Mesendoderm (in vitro differentiated cells): ENCODE results near the gene TBC1D24.

Experiments used
- DNase-seq: peaks from one replicate; pipeline ENCODE4 v3.0.0; 2013
- H2AK5ac ChIP-seq: 2 replicates; pipeline ENCODE4 v1.6.1; 2013; ENCODE audit warnings: low read length, inconsistent platforms
- H2BK120ac ChIP-seq: 2 replicates; pipeline ENCODE4 v1.6.1; 2013; ENCODE audit warnings: low read depth, mild to moderate bottlenecking, low read length, moderate library complexity, mixed read lengths
- H2BK15ac ChIP-seq: replicated peaks from 2 replicates; pipeline ENCODE4 v1.6.1; 2013; ENCODE audit warnings: low read depth, mild to moderate bottlenecking, moderate library complexity
- H2BK5ac ChIP-seq: 2 replicates; pipeline ENCODE4 v1.6.1; 2013; ENCODE audit warnings: low read length, inconsistent platforms
- H3K18ac ChIP-seq: 2 replicates; pipeline ENCODE4 v1.6.1; 2013; ENCODE audit warnings: mild to moderate bottlenecking, low read length, mixed read lengths
- H3K23ac ChIP-seq: one replicate; pipeline ENCODE4 v1.6.1; 2013; ENCODE audit warnings: low read length
- H3K27ac ChIP-seq: 2 replicates; pipeline ENCODE4 v1.5.1; 2013; ENCODE audit warnings: low read depth, mild to moderate bottlenecking, inconsistent platforms, low read length, moderate library complexity
- H3K27me3 ChIP-seq: 2 replicates; pipeline ENCODE4 v1.6.1; 2013; ENCODE audit warnings: low read length, control low read depth, mild to moderate bottlenecking, inconsistent platforms; ENCODE audit not compliant: insufficient read depth, poor library complexity
- H3K36me3 ChIP-seq: 2 replicates; pipeline ENCODE4 v1.6.1; 2013; ENCODE audit warnings: low read length, inconsistent platforms; ENCODE audit not compliant: control insufficient read depth, insufficient read depth
- H3K4ac ChIP-seq: one replicate; pipeline ENCODE4 v1.6.1; 2013; ENCODE audit warnings: low read depth, mild to moderate bottlenecking, low read length, moderate library complexity
- H3K4me1 ChIP-seq: 2 replicates; pipeline ENCODE4 v1.6.1; 2013; ENCODE audit warnings: low read depth, low read length, inconsistent platforms; ENCODE audit not compliant: control insufficient read depth
- H3K4me2 ChIP-seq: 2 replicates; pipeline ENCODE4 v1.6.1; 2013; ENCODE audit warnings: low read length
- H3K4me3 ChIP-seq: 2 replicates; pipeline ENCODE4 v1.5.1; 2013; ENCODE audit warnings: mild to moderate bottlenecking, low read length
- H3K56ac ChIP-seq: one replicate; pipeline ENCODE4 v1.6.1; 2013; ENCODE audit warnings: low read length
- H3K79me1 ChIP-seq: 2 replicates; pipeline ENCODE4 v1.6.1; 2013; ENCODE audit warnings: low read length, inconsistent platforms
- H3K79me2 ChIP-seq: 2 replicates; pipeline ENCODE4 v1.6.1; 2013; ENCODE audit warnings: mild to moderate bottlenecking, low read length; ENCODE audit not compliant: control insufficient read depth, insufficient read depth
- H3K9ac ChIP-seq: 2 replicates; pipeline ENCODE4 v1.6.1; 2013; ENCODE audit warnings: low read length, inconsistent platforms
- H4K5ac ChIP-seq: one replicate; pipeline ENCODE4 v1.6.1; 2013; ENCODE audit warnings: low read length
- H4K8ac ChIP-seq: one replicate; pipeline ENCODE4 v1.6.1; 2013; ENCODE audit warnings: low read depth, mild to moderate bottlenecking, control low read depth, low read length, moderate library complexity
- WGBS: extraction: QIAGEN DNeasy Blood & Tissue Kit; methylation state at CpG from one replicate; pipeline ENCODE4 v1.1.7; 2013; ENCODE audit warnings: low lambda C conversion rate, missing lambda C conversion rate; ENCODE audit not compliant: insufficient coverage; ENCODE audit errors: extremely low coverage; 5-methylcytosine and 5-hydroxymethylcytosine counted together

The TBC1D24 gene

GRCh38 chr16:2471016-2471652 is 3.8 kb upstream of the TBC1D24 start, which contains the start of gene NTN3:
NTN3 (plus strand) TSS chr16:2471297; CDS start chr16:2471702, 405 bp downstream.
- H3K79me2 ChIP-seq = no peaks in the 10 kb centered on the region
- peak; percentile 43 for DNase-seq
- H3K4me2 ChIP-seq = peak within 1 kb of the TSS; percentile 9
- WGBS = no CpG with 5 or more reads among the region's 59 CpGs
- no peak within 1 kb of the TSS for H3K4ac ChIP-seq
- H4K5ac ChIP-seq = no peak within 1 kb of the TSS
- no peak within 1 kb of the TSS for H2BK120ac ChIP-seq
- no peaks in the 10 kb centered on the region for H3K79me1 ChIP-seq
- no peak within 1 kb of the TSS for H3K27ac ChIP-seq
- no peak within 1 kb of the TSS for H3K18ac ChIP-seq
- H2BK5ac ChIP-seq = no peak within 1 kb of the TSS
- no peak within 1 kb of the TSS for H4K8ac ChIP-seq
- no peak within 1 kb of the TSS for H2BK15ac ChIP-seq
- no peak within 1 kb of the TSS for H3K4me3 ChIP-seq
- H2AK5ac ChIP-seq = no peak within 1 kb of the TSS
- H3K56ac ChIP-seq = peak within 1 kb of the TSS; percentile 25
- no peak within 1 kb of the TSS for H3K23ac ChIP-seq
- H3K36me3 ChIP-seq = no peaks in the 10 kb centered on the region
- no peak within 1 kb of the TSS for H3K9ac ChIP-seq
- no peaks in the 10 kb centered on the region for H3K4me1 ChIP-seq
- peaks cover 9% of the 10 kb centered on the region for H3K27me3 ChIP-seq

- no peak for DNase-seq
- H2BK120ac ChIP-seq = no peak overlapping the region
- H3K4me1 ChIP-seq = no peaks in the 10 kb centered on the region
- H2AK5ac ChIP-seq = no peak overlapping the region
- no peak overlapping the region for H3K18ac ChIP-seq
- no peak overlapping the region for H3K4me2 ChIP-seq
- H2BK15ac ChIP-seq = no peak overlapping the region
- H2BK5ac ChIP-seq = no peak overlapping the region
- no peaks in the 10 kb centered on the region for H3K36me3 ChIP-seq
- no peak overlapping the region for H3K27ac ChIP-seq
- no peak overlapping the region for H4K8ac ChIP-seq
- no peak overlapping the region for H3K4me3 ChIP-seq
- H3K56ac ChIP-seq = peak overlapping the region; percentile 25
- H3K27me3 ChIP-seq = peaks cover 9% of the 10 kb centered on the region
- no CpG with 5 or more reads among the region's 61 CpGs for WGBS
- H3K79me2 ChIP-seq = no peaks in the 10 kb centered on the region
- H3K4ac ChIP-seq = no peak overlapping the region
- H3K23ac ChIP-seq = no peak overlapping the region
- H3K79me1 ChIP-seq = no peaks in the 10 kb centered on the region
- no peak overlapping the region for H4K5ac ChIP-seq
- H3K9ac ChIP-seq = no peak overlapping the region
Measured at GRCh38 chr16:2471653-2472487, 3.1 kb upstream of the TBC1D24 start.

- no peak overlapping the region for H2BK15ac ChIP-seq
- no peak overlapping the region for H3K4ac ChIP-seq
- H3K9ac ChIP-seq = no peak overlapping the region
- no peak overlapping the region for H3K56ac ChIP-seq
- H3K36me3 ChIP-seq = no peaks in the 10 kb centered on the region
- H3K4me1 ChIP-seq = no peaks in the 10 kb centered on the region
- H3K23ac ChIP-seq = no peak overlapping the region
- no peaks in the 10 kb centered on the region for H3K79me2 ChIP-seq
- no peak overlapping the region for H2BK5ac ChIP-seq
- no peak overlapping the region for H3K27ac ChIP-seq
- H4K5ac ChIP-seq = no peak overlapping the region
- no peak overlapping the region for H2BK120ac ChIP-seq
- WGBS = no CpG with 5 or more reads among the region's 27 CpGs
- H4K8ac ChIP-seq = no peak overlapping the region
- no peak overlapping the region for H3K4me3 ChIP-seq
- no peak overlapping the region for H3K18ac ChIP-seq
- no peak overlapping the region for H2AK5ac ChIP-seq
- H3K27me3 ChIP-seq = peaks cover 9% of the 10 kb centered on the region
- DNase-seq = no peak
- H3K4me2 ChIP-seq = no peak overlapping the region
- H3K79me1 ChIP-seq = no peaks in the 10 kb centered on the region
Measured at GRCh38 chr16:2472488-2472864, 2.5 kb upstream of the TBC1D24 start.

GRCh38 chr16:2472885-2473445 is 2.0 kb upstream of the TBC1D24 start:
- WGBS = no CpG with 5 or more reads among the region's 14 CpGs
- no peak overlapping the region for H3K18ac ChIP-seq
- H3K4ac ChIP-seq = no peak overlapping the region
- no peak for DNase-seq
- no peaks in the 10 kb centered on the region for H3K4me1 ChIP-seq
- H3K36me3 ChIP-seq = no peaks in the 10 kb centered on the region
- H2BK5ac ChIP-seq = no peak overlapping the region
- H3K9ac ChIP-seq = no peak overlapping the region
- H3K79me1 ChIP-seq = no peaks in the 10 kb centered on the region
- H4K8ac ChIP-seq = no peak overlapping the region
- no peak overlapping the region for H4K5ac ChIP-seq
- no peaks in the 10 kb centered on the region for H3K79me2 ChIP-seq
- H3K4me3 ChIP-seq = no peak overlapping the region
- no peak overlapping the region for H3K56ac ChIP-seq
- H2AK5ac ChIP-seq = no peak overlapping the region
- H3K27me3 ChIP-seq = peaks cover 9% of the 10 kb centered on the region
- H3K23ac ChIP-seq = no peak overlapping the region
- no peak overlapping the region for H2BK120ac ChIP-seq
- no peak overlapping the region for H3K27ac ChIP-seq
- H2BK15ac ChIP-seq = no peak overlapping the region
- H3K4me2 ChIP-seq = no peak overlapping the region

- Histone ChIP-seq H3K4ac (no peak overlapping the region), H2BK5ac (no peak overlapping the region), H3K27me3 (peaks cover 9% of the 10 kb centered on the region), H3K18ac (no peak overlapping the region), H3K56ac (no peak overlapping the region), H3K27ac (no peak overlapping the region), H3K4me1 (no peaks in the 10 kb centered on the region), H4K8ac (no peak overlapping the region), H3K79me1 (no peaks in the 10 kb centered on the region), H3K79me2 (no peaks in the 10 kb centered on the region), H3K4me3 (no peak overlapping the region), H2BK15ac (no peak overlapping the region), H3K9ac (no peak overlapping the region), H4K5ac (no peak overlapping the region), H3K4me2 (no peak overlapping the region), H3K23ac (no peak overlapping the region), H3K36me3 (no peaks in the 10 kb centered on the region), H2AK5ac (no peak overlapping the region), H2BK120ac (no peak overlapping the region)
- no peak for DNase-seq
- WGBS = no CpG with 5 or more reads among the region's 49 CpGs
Measured at GRCh38 chr16:2473446-2473926, 1.4 kb upstream of the TBC1D24 start.
